ENCODE measurements around the gene CCL22. TPM values are rescaled to one million over a fixed set of nuclear protein-coding genes. Genes with fewer than 3 reads are reported as not detected.

CCL22 gene
- total and polyA plus RNA-seq, 2 experiments from 2014 or later: 0.19 TPM; not detected in 1

DNA sequence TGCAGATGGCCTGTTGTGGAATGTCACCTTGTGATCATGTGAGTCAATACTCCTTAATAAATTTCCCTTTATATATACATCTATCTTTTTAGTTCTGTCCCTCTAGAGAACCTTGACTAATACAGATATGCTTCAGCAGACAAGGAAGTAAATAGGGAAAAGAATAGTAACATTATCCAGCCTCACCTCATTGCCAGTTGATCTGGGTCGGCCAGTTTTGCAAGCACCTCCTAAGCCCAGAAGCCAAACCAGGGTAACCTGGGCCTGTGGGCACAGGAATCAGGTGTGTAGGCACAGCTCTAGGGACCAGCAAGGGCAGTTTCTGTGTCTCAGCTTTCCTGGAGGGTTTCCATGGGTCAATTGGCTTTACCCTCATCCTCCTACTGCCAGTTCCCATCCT lies 34.1 kb downstream of the CCL22 start:
- Mint-ChIP-seq H3K4me3 (no peak overlapping the region), H3K36me3 (ENCODE audit: low read depth) (no peaks in the 10 kb centered on the region), H3K27me3 (ENCODE audit: insufficient read depth, low read depth, poor library complexity) (peaks cover 11% of the 10 kb centered on the region), H3K4me1 (no peaks in the 10 kb centered on the region), H3K27ac (no peak overlapping the region), H3K9me3 (peaks cover 3% of the 10 kb centered on the region; the same call in 1 of the 3 replicates)
- ATAC-seq: no peak
- Histone ChIP-seq H3K79me2 (replicated peaks; ENCODE audit: insufficient read depth) (no peaks in the 10 kb centered on the region), H3K4me3 (no peak overlapping the region), H3K27ac (ENCODE audit: low read depth) (no peak overlapping the region), H3F3A (replicated peaks; ENCODE audit: low read depth) (0 out of 2 replicates have a peak, but pooled peaks cover 4% of the 10 kb centered on the region), H3K36me3 (ENCODE audit: insufficient read depth) (no peaks in the 10 kb centered on the region), H3K4me2 (no peak overlapping the region), H3K4me1 (ENCODE audit: insufficient read depth) (no peaks in the 10 kb centered on the region), H3K9me2 (ENCODE audit: insufficient read depth) (no peaks in the 10 kb centered on the region), H3K27me3 (ENCODE audit: insufficient read depth) (no peaks in the 10 kb centered on the region), H2AFZ (no peak overlapping the region), H4K20me1 (replicated peaks; ENCODE audit: insufficient read depth) (no peaks in the 10 kb centered on the region)
- TF ChIP-seq ZNF331 (CRISPR knock-in tag; IDR thresholded peaks at IDR 0.05; ENCODE audit: low read depth): no peak
- TF ChIP-seq, protein P1, sequence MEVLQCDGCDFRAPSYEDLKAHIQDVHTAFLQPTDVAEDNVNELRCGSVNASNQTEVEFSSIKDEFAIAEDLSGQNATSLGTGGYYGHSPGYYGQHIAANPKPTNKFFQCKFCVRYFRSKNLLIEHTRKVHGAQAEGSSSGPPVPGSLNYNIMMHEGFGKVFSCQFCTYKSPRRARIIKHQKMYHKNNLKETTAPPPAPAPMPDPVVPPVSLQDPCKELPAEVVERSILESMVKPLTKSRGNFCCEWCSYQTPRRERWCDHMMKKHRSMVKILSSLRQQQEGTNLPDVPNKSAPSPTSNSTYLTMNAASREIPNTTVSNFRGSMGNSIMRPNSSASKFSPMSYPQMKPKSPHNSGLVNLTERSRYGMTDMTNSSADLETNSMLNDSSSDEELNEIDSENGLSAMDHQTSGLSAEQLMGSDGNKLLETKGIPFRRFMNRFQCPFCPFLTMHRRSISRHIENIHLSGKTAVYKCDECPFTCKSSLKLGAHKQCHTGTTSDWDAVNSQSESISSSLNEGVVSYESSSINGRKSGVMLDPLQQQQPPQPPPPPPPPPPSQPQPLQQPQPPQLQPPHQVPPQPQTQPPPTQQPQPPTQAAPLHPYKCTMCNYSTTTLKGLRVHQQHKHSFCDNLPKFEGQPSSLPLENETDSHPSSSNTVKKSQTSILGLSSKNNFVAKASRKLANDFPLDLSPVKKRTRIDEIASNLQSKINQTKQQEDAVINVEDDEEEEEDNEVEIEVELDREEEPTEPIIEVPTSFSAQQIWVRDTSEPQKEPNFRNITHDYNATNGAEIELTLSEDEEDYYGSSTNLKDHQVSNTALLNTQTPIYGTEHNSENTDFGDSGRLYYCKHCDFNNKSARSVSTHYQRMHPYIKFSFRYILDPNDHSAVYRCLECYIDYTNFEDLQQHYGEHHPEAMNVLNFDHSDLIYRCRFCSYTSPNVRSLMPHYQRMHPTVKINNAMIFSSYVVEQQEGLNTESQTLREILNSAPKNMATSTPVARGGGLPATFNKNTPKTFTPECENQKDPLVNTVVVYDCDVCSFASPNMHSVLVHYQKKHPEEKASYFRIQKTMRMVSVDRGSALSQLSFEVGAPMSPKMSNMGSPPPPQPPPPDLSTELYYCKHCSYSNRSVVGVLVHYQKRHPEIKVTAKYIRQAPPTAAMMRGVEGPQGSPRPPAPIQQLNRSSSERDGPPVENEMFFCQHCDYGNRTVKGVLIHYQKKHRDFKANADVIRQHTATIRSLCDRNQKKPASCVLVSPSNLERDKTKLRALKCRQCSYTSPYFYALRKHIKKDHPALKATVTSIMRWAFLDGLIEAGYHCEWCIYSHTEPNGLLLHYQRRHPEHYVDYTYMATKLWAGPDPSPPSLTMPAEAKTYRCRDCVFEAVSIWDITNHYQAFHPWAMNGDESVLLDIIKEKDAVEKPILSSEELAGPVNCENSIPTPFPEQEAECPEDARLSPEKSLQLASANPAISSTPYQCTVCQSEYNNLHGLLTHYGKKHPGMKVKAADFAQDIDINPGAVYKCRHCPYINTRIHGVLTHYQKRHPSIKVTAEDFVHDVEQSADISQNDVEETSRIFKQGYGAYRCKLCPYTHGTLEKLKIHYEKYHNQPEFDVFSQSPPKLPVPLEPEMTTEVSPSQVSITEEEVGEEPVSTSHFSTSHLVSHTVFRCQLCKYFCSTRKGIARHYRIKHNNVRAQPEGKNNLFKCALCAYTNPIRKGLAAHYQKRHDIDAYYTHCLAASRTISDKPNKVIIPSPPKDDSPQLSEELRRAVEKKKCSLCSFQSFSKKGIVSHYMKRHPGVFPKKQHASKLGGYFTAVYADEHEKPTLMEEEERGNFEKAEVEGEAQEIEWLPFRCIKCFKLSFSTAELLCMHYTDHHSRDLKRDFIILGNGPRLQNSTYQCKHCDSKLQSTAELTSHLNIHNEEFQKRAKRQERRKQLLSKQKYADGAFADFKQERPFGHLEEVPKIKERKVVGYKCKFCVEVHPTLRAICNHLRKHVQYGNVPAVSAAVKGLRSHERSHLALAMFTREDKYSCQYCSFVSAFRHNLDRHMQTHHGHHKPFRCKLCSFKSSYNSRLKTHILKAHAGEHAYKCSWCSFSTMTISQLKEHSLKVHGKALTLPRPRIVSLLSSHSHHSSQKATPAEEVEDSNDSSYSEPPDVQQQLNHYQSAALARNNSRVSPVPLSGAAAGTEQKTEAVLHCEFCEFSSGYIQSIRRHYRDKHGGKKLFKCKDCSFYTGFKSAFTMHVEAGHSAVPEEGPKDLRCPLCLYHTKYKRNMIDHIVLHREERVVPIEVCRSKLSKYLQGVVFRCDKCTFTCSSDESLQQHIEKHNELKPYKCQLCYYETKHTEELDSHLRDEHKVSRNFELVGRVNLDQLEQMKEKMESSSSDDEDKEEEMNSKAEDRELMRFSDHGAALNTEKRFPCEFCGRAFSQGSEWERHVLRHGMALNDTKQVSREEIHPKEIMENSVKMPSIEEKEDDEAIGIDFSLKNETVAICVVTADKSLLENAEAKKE (CRISPR knock-in tag; IDR thresholded peaks at IDR 0.05): no peak
- TF ChIP-seq ZNF114 (CRISPR knock-in tag; IDR thresholded peaks at IDR 0.05): no peak
- TF ChIP-seq EZH2 (IDR thresholded peaks at IDR 0.05; ENCODE audit: low read depth, unreplicated experiment): no peak
- TF ChIP-seq, protein P2, sequence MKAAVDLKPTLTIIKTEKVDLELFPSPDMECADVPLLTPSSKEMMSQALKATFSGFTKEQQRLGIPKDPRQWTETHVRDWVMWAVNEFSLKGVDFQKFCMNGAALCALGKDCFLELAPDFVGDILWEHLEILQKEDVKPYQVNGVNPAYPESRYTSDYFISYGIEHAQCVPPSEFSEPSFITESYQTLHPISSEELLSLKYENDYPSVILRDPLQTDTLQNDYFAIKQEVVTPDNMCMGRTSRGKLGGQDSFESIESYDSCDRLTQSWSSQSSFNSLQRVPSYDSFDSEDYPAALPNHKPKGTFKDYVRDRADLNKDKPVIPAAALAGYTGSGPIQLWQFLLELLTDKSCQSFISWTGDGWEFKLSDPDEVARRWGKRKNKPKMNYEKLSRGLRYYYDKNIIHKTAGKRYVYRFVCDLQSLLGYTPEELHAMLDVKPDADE (IDR thresholded peaks at IDR 0.05): no peak
- TF ChIP-seq STAT1 (IDR thresholded peaks at IDR 0.05; ENCODE audit: unreplicated experiment): no peak
- no peak for TF ChIP-seq CTCF (conservative IDR thresholded peaks at IDR 0.05; ENCODE audit: low read depth in 2 of 2)
- no peak for TF ChIP-seq EZH2phosphoT487 (IDR thresholded peaks at IDR 0.05; ENCODE audit: unreplicated experiment)
- DNase-seq (ENCODE audit: low spot score): no peak

Data from GM23338 (cell line).